ENCODE data around the gene AAR2.

The AAR2 gene

DNA sequence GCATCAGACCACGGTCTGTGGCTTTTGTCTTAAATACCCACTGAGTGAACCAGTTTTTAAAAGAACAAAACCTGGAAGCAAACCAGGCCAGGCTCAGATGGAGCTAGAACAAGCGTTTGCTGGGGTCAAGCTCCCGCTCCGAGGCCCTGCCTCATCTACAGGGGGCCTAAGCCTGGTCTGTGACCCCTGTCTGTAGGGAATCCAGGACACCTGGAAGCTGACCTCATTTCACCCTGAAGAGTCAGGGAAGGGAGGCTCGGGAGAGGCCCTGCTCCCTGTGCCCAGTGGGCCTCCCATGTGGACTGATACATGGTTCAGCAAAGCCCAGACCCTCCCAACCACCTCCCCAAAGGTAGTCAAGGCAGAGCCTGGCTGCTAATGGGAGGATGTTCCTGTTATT, 43.1 kb downstream of the AAR2 start:
- DNase-seq (ENCODE audit: low spot score) (no peak), FAIRE-seq (no peak)

DNA sequence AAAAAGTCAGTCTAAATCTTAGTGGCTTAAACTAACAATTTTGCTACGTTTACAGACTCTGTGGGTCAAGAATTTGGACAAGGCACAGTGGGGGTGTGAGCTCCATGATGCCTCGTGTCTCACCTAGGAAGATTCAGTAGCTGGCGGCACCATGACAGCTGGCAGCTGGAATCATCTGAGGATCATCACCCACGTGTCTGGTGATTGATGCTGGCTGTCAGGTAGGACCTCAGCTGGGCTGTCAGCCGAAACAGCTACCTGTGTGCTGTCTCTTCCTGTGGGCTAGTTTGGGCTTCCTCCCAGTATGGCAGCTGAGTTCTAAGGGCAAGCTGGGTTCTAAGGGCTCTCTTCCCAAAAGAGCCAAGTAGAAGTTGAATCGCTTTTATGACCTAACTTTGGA, 43.5 kb downstream of the AAR2 start:
- DNase-seq (ENCODE audit: low spot score): no peak
- no peak for FAIRE-seq

DNA sequence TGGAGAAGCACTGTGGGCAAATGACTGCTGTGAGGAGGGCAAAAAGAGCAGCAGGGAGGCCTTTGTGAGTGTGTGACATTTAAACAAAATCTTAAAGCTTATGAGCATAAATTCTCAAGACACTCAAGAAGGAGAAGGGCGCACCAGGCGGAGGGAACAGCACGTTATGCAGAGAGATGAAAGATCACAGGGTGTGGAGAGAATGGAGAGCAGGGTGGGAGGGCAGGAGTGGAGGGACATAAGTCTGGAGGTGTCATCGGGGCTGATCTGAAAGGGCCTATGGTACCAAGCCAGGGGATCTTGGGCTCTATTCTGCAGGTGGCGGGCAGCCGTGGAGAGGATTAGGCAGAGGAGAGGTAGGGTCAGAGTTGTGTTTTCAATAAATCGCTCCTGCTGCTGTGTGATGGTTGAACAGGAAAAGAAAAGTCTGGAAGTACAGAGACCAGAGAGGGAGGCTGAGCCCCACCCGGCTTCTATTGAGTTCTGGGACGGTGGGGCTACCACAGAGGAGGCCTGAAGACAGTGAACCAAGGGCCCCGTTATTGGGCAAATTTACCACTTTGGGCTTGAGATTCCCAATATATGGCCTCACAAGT, 45.6 kb downstream of the AAR2 start:
- FAIRE-seq (no peak), DNase-seq (ENCODE audit: low spot score) (no peak)

DNA sequence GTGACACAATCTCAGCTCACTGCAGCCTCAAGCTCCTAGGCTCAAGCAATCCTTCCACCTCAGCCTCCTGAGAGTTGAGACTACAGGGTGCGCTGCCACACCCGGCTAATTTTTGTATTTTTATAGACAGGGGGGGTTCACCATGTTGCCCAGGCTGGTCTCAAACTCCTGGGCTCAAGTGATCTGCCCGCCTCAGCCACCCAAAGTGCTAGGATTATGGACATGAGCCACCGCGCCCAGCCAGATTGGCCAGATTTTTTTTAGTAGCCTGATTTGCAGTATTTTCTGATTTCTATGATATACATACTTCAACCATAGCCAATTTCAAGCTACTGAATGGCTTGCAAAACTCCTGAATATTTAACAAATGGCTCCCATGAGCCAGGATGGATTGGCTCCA, 48.5 kb downstream of the AAR2 start:
- DNase-seq (ENCODE audit: low spot score): no peak
- FAIRE-seq: no peak

DNA sequence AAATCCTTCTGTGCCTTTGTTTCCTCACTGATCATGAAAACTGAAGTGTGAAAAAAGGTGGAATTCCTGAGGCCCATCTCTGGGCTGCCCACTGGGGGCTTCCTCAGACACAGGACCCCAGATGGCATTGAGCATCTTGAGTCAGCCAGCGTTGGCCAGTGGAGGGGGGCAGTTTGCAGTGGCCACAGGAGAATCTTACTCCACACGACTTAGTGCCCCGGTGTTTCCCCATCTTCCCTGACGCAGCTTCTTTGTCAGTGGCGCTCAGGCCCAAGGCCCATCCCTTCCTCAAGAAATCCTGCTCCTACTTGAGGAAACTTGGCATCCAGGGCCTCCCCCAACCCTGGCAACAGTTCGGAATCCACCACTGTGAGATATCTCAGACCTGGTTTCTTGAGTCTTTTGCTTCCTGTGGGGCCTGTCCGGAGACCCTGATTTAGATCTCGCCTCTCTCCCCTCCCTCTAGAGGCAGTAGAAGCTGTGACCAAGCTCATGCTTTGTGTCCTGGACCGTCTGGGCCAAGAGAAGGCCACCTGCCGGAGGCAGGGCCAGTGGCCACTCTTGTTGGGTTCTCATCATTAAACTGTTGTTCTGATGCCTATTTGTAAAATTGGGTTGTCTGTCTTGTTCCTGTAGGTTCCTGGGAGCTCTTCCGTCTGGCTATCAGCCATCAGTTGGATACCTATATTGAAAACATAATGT, 49.6 kb downstream of the AAR2 start:
- DNase-seq (ENCODE audit: low spot score) (no peak), FAIRE-seq (no peak)

DNA sequence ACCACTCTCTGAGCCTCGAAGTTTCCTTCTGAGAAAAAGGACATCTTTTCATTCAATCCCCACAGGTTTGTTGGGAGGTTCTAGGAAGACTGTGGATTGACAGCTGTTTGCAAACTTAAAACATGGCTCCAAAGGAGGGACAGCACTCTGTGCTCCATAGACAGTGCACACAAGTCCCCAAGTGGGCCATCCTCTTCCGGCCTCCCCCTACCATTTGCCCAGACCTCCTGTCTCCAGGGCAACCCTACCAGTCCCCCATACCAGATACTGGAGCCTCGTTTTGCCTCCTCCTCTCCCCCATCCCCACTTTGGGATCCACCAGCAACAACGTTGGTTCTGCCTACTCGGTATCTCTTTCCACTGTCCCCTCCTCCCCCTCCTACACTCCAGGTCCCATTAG, 61.4 kb downstream of the AAR2 start:
- no peak for FAIRE-seq
- no peak for DNase-seq (ENCODE audit: low spot score)

DNA sequence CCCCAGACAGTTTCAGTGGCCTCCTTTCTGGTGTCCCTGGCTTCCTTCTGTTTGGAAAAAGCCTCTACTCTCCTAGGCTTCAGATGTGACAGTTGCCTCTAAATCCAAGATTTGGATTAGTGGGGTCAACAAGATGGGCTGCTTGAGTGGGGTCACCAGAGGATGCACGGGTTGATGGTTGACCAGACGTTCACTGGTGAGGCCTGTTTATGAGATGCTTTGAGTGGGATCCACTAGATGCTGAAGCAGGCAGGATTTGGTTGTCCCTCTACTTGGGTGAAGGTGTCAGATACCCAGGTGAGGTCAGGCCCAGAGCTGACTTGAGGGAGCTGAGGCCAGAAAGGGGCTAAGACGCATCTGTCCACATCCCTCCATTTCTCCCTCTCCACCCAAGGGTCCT, 61.8 kb downstream of the AAR2 start:
- DNase-seq (ENCODE audit: low spot score): no peak
- FAIRE-seq: no peak

DNA sequence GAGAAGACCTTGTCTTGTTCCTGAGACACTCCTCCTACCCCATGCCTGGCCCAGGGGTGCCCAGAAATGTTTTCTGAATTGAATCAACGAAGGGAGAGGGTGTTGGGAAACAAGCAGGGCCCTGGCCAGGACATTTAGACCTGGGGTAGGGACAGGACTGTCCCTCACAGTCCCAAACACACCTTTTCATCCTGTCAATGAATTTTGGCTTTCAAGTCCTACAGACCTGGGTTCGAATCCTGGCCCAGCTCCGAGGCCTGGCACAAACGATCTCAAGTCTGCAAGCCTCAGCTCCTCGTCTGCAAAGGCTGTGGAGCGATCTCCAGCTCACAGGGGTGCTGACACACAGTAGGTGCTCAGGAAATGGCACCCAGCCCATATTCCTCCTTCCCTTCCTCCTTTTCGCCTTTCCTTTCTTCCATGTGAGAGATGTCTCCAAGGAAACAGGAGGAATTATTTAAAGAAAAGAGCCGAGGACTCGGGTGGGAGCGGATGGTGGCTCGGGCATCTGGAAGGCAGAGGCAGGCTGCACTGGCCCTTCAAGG, 62.6 kb downstream of the AAR2 start:
- FAIRE-seq: no peak
- DNase-seq (ENCODE audit: low spot score): no peak

DNA sequence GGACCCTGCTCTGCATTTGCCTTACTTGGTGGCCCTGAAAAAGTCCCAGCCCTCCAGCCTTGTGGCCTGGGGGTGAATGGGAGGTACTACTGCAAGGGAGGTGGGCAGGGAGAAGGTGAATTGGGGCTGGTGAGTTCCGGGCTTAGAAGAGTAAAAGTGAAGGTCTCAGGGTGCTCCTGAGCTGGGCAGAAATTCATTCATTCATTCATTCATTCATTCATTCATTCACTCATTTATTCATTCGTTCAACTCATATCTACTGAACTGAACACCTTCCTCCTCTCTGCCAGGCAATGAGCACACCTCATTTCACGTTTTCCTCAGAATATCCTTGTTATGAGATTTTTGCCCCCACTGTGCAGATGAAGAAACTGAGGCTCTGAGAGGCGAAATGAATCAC, 63.2 kb downstream of the AAR2 start:
- no peak for FAIRE-seq
- DNase-seq (ENCODE audit: low spot score): no peak

DNA sequence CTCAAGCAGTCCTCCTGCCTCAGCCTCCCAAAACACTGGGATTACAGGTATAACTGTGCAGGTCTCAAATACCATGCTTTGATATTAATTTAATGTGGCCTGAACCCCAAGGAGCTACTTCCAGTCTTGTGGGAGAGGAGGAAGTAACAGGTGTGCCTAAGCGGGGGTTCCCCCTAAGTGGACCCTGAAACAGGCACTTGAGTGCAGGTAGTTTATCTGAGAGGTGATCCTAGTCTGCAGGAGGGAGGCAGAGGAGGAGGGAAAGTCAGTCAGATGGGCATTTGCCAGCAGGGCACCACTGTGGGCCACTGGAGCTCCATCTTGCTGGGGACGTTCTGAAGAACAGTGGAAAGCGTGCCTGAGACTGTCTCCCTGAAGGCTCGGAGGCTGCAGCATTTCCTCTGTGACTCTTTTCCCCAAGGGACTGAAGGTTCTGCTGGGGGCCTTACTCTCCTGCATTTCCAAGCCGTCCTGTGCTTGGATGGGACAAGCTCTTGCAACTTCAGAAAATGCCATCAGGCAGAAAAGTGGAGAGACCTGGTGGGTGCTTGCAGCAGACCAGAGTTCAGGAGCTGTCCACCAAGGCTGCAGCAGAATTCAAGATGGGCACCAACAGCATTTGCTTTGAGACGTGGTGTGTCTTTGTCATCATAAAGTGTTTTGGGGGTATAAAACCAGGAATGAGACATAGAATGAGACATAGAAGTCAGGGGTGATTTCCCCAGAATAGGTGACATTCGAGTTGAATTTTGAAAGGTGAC, 65.3 kb downstream of the AAR2 start:
- FAIRE-seq (no peak), DNase-seq (ENCODE audit: low spot score) (no peak)

DNA sequence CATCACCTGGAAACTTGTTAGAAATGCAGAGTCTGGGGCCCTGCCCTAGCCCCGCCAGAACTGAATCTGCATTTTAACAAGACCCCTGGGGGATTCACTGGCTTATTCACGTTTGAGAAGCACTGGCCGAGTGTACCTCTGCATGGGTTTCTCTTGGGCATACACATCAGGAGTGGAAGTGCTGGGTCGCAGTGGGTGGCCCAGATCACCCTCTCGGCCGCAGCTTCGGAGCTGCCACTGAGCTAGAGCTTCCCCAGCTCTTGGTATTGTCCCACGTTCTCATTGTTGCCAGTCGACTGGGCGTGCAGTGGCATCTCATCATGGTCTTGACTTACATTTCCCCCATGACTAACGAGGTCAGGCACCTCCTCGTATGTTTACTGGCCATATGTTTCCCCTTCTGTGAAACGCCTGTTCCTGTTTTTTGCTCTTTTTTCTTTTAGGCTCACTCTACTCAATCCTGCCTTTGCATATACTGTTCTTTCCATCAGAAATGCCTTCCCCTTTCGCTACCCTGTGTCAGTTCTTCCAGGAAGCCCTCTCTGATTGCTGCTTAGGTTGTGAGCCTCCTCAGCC, 66.8 kb downstream of the AAR2 start:
- FAIRE-seq (no peak), DNase-seq (ENCODE audit: low spot score) (no peak)

DNA sequence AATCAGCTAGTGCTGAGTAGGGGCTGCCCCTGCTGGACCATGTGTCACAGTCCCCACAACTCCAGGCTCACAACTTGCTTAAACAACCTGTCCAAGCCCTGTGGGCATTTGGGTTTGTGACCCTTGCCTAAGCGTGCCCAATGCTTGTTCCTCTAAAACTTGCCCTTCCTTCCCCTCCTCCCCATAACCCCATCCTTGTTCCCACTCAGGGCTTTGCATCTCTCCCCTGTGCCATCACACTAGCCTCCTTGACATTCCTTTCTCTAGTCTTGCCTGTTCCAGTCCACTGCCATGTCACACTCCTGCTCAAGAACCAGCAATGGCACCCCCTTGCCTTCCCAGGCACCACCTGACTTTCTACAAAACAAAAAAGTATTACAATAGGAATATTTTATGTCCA, 67.6 kb downstream of the AAR2 start:
- DNase-seq (ENCODE audit: low spot score) (no peak), FAIRE-seq (no peak)

DNA sequence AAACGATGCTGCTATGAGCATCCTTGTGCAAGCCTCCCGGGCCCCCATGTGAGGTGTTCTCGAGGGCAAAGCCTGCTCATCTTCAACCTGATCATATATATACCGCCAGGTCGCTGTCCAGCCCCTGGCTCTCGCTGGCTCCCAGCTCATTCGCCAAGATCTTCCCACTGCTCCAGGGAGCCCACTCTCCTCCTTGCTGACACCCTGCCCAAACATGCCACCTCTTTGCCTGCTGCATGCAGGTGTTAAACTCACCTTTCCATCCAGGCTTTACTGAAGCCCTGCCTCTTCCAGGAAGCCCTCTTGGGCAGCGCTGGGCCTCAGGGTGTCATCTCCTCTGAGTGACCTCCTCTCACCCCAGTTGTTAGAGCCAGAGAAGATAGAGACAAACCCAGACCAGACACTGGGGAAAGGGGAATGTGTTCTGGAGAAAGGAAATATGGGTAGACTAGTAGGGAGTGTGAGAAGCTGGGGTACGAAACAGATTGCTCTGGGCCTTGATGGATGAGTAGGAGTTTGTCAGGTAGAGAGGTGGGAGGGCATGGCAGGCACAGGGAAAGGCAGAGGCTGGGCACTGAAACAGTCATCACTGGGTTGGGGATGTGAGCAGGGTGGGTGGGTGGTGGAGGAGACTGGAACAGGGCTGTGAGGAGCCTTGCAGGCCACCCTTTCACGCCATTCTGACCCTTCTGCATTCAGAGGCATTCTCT, 68.7 kb downstream of the AAR2 start:
- no peak for DNase-seq (ENCODE audit: low spot score)
- FAIRE-seq: no peak

DNA sequence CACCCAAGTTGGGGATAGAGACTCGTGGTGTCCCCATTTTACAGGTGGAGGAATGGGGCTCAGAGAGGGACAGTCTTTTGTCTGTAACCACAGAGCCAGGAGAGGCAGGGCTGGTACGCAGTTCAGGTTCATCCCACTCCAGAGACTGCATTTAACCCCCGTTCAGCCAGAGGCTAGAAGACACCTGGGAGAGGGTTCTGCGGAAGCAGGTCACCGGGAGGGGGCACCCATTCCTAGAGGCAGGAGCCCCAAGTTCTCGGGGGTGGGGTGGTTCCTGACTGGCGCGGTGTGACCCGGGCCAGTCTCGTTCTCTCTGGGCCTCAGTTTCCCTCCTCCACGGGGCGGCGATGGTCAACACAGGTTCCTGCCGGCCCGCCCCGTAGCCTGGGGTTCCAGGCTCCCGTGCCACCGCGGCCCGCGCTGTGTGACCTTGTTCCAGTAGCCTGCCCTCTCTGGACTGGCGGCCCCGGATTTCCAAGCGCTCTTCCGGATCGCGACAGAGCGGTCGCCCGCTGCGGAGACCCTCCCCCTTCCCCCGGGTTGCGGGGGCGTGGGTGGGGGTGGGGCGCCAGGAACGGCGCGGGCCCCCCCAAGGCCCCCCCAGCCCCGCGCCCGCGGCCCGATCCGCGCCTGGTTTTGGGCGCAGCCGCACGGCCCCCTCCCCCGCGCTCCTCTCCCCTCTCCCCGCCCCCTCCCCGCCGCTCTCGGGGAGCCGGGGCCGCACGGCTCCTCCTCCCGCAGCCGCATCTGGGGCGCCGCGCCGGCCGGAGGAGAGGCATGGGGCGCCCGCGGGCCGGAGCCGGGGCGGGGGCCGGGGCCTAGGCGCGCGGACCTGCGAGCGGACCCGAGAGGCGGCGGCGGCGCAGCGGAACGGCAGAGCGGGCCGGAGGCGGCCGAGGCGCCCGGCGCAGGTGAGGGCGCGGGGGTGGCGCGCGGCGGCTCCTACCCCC, 69.6 kb downstream of the AAR2 start, which contains the start of gene DLGAP4:
TSS of gene DLGAP4 (plus strand) at position 738 of the 950 bp plus-strand sequence. CDS start 125,379 bp downstream, outside the sequence.
- FAIRE-seq (no peak), DNase-seq (ENCODE audit: low spot score) (no peak)
